ENCODE data around the gene HIPK2. TPM values are rescaled to one million over a fixed set of nuclear protein-coding genes. Genes with fewer than 3 reads are reported as not detected.

The HIPK2 gene
- total RNA-seq, 1 experiment from 2014 or later: 33.4 TPM

DNA sequence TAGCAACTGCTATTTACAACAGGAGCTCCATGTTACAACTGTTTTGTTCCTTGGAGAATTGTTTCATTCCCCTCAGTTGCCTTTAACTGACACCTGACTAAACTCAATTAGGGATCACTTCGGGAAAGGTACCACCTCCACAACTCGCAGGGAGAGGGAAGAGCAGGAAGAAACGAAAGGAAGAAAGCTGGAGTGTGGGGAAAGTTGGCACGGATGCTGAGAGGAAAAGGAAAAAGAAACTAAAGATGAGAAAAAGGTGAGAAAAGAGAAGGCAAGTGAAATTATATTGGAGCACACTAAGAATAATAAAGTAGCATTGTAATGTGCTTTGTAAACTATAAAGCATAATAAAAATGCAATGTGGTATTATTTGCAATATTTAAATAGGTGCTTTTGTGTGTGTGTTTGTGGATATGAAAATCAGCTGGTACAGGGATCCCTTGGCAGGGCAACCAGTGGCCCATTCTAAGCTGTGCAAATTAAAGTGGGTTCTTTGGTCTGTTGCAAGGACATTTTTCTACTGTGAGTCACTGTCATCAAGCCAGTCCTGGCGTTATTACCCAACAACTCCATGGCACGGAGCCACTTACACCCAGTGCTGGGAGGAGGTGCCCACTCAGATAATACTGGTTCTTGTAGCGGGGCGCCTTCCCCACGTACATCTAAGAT is 45.9 kb downstream of the HIPK2 start:
- TF ChIP-seq, protein P1, sequence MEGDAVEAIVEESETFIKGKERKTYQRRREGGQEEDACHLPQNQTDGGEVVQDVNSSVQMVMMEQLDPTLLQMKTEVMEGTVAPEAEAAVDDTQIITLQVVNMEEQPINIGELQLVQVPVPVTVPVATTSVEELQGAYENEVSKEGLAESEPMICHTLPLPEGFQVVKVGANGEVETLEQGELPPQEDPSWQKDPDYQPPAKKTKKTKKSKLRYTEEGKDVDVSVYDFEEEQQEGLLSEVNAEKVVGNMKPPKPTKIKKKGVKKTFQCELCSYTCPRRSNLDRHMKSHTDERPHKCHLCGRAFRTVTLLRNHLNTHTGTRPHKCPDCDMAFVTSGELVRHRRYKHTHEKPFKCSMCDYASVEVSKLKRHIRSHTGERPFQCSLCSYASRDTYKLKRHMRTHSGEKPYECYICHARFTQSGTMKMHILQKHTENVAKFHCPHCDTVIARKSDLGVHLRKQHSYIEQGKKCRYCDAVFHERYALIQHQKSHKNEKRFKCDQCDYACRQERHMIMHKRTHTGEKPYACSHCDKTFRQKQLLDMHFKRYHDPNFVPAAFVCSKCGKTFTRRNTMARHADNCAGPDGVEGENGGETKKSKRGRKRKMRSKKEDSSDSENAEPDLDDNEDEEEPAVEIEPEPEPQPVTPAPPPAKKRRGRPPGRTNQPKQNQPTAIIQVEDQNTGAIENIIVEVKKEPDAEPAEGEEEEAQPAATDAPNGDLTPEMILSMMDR (IDR thresholded peaks at IDR 0.05; ENCODE audit: unreplicated experiment): no peak

DNA sequence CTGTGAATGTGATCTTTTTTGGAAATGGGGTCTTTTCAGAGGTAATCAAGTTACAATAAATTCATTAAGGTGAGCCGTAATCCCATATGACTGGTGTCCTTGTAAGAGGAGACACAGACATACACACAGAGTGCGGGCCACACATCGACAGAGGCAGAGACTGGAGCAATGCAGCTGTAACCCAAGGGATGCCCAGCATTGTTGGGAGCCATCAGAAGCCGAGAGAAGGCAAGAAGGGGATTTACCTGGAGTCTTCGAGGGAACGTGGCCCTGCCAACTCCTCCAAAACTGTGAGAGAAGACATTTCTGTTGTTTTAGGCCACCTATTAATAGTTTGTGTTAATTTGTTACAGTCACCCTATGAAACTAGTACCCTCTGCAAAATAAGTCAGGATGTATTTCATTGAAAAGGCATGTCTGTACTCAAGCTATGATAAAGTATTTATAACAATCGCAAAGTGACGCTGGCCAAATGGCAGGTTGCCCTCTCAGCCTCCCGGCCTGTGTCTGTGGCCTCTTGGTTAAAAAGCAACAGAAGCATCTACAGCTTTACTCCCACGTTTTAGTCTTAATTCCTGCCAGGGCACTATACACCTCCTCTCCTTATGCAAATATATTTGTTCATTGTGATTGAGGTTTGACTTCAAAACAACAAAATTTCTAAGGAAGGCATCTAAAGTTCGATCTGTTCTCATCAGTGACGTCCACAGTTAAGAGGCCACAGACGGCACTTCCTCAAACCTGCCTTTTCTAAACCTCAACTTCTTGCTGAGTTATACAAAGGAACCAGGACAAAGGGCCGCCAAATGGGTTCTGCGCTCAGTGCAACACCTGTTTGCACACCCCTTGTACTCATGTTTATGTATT is 46.8 kb downstream of the HIPK2 start:
- CTCF ChIA-PET: interaction anchor here (0.9 to 1.4 kb wide), 2 partner anchors 10 to 40 kb away, joined by 3 to 6 read pairs; no protein-coding TSS in a partner anchor

More for the DNA sequence above, 45.9 kb downstream of the HIPK2 start:
- H3K9me3 Mint-ChIP-seq (ENCODE audit: low read depth, unreplicated experiment): peaks cover 2% of the 10 kb centered on the region
- CTCF ChIA-PET: interaction anchor here (1.1 to 1.4 kb wide), 2 partner anchors 9 to 86 kb away, joined by 5 to 6 read pairs; no protein-coding TSS in a partner anchor
- BruUV-seq (replicated peaks): no TSS peak
- peak overlapping the region; percentile 47 for H3K27ac Mint-ChIP-seq (ENCODE audit: unreplicated experiment)
- peak overlapping the region; percentile 53 for H3K4me3 Mint-ChIP-seq (ENCODE audit: low read depth, unreplicated experiment)
- peak; percentile 87 for DNase-seq
- H3K27me3 Mint-ChIP-seq (ENCODE audit: unreplicated experiment): no peaks in the 10 kb centered on the region
- H3K36me3 Mint-ChIP-seq (ENCODE audit: insufficient read depth, unreplicated experiment): peaks cover 5% of the 10 kb centered on the region
- intact Hi-C loops (cut with micrococcal nuclease; ENCODE audit: unreplicated experiment): loop anchor here (2.0 kb wide), 1 partner anchor 45 kb away; the partner anchor contains the start of gene HIPK2
- H3K4me1 Mint-ChIP-seq (ENCODE audit: low read depth, unreplicated experiment): peaks cover 42% of the 10 kb centered on the region

DNA sequence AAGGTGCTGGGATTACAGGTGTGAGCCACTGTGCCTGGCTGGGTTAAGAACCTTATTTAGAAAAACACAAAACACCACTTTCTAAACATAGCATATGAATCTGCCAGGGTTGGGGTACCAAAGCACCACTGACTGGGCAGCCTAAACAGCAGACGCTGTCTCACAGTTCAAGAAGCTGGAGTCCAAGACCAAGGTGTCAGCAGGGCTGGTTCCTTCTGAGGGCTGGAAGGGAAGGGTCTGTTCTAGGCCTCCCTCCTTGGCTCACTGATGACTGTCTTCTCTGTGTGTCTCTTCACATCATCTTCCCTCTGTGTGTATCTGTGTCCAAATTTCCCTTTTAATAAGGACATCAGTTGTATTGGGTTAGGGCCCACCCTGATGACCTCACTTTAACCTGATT is 49.6 kb downstream of the HIPK2 start:
- no peak overlapping the region for H3K4me3 Mint-ChIP-seq (ENCODE audit: low read depth, unreplicated experiment)
- no TSS peak for BruUV-seq (replicated peaks)
- no peak overlapping the region for H3K27ac Mint-ChIP-seq (ENCODE audit: unreplicated experiment)
- no peak for DNase-seq
- intact Hi-C loops (cut with micrococcal nuclease; ENCODE audit: unreplicated experiment): no loop called here
- peaks cover 51% of the 10 kb centered on the region for H3K4me1 Mint-ChIP-seq (ENCODE audit: low read depth, unreplicated experiment)
- TF ChIP-seq, protein P1 (IDR thresholded peaks at IDR 0.05; ENCODE audit: unreplicated experiment): no peak
- CTCF ChIA-PET: no interaction called here
- peaks cover 5% of the 10 kb centered on the region for H3K36me3 Mint-ChIP-seq (ENCODE audit: insufficient read depth, unreplicated experiment)
- H3K27me3 Mint-ChIP-seq (ENCODE audit: unreplicated experiment): no peaks in the 10 kb centered on the region
- H3K9me3 Mint-ChIP-seq (ENCODE audit: low read depth, unreplicated experiment): peaks cover 2% of the 10 kb centered on the region

More for the DNA sequence above, 46.8 kb downstream of the HIPK2 start:
- Mint-ChIP-seq H3K4me1 (ENCODE audit: low read depth, unreplicated experiment) (peaks cover 51% of the 10 kb centered on the region), H3K27me3 (ENCODE audit: unreplicated experiment) (no peaks in the 10 kb centered on the region), H3K36me3 (ENCODE audit: insufficient read depth, unreplicated experiment) (peaks cover 5% of the 10 kb centered on the region), H3K4me3 (ENCODE audit: low read depth, unreplicated experiment) (peak overlapping the region; percentile 53), H3K9me3 (ENCODE audit: low read depth, unreplicated experiment) (peaks cover 2% of the 10 kb centered on the region), H3K27ac (ENCODE audit: unreplicated experiment) (peak overlapping the region; percentile 47)
- intact Hi-C loops (cut with micrococcal nuclease; ENCODE audit: unreplicated experiment): no loop called here
- TF ChIP-seq, protein P1 (IDR thresholded peaks at IDR 0.05; ENCODE audit: unreplicated experiment): no peak
- BruUV-seq (replicated peaks): no TSS peak
- DNase-seq: peak; percentile 25

GRCh38 chr7:139727151-139727705 is 50.6 kb downstream of the HIPK2 start:
- CTCF ChIA-PET: interaction anchor here (0.7 kb wide), 1 partner anchor 123 kb away, joined by 5 read pairs; no protein-coding TSS in a partner anchor
- intact Hi-C loops (cut with micrococcal nuclease; ENCODE audit: unreplicated experiment): no loop called here
- Mint-ChIP-seq H3K4me3 (ENCODE audit: low read depth, unreplicated experiment) (no peak overlapping the region), H3K4me1 (ENCODE audit: low read depth, unreplicated experiment) (peaks cover 50% of the 10 kb centered on the region), H3K36me3 (ENCODE audit: insufficient read depth, unreplicated experiment) (peaks cover 5% of the 10 kb centered on the region), H3K27me3 (ENCODE audit: unreplicated experiment) (no peaks in the 10 kb centered on the region), H3K27ac (ENCODE audit: unreplicated experiment) (no peak overlapping the region), H3K9me3 (ENCODE audit: low read depth, unreplicated experiment) (peaks cover 2% of the 10 kb centered on the region)
- no TSS peak for BruUV-seq (replicated peaks)
- TF ChIP-seq, protein P1 (IDR thresholded peaks at IDR 0.05; ENCODE audit: unreplicated experiment): no peak
- no peak for DNase-seq

All from Calu3 (cell line).